SK-N-SH (cell line): Measurements from ENCODE around the gene INPP5A. TPM values are rescaled to one million over a fixed set of nuclear protein-coding genes. Genes with fewer than 3 reads are reported as not detected.

Source experiments
- CTCF ChIA-PET: fragments of 300-600, 350-600 bp; formaldehyde crosslinking; extraction: SDS; loops from one replicate; lab custom pipeline; 2021; lab: Yijun Ruan, JAX
- POLR2A ChIA-PET: fragments of 350-600 bp; sonication (Branson Sonifier 250); formaldehyde crosslinking; extraction: SDS; loops from one replicate; lab custom pipeline; 2020; ENCODE audit warnings: antibody characterized with exemption, inconsistent platforms; lab: Yijun Ruan, JAX
- DNase-seq: peaks from one replicate; pipeline ENCODE4 v3.0.0; 2012
- H2AFZ ChIP-seq: fragments of 200-600 bp; sonication (generic); 2 replicates; pipeline ENCODE4 v1.8.1; 2016; ENCODE audit warnings: antibody characterized with exemption, mild to moderate bottlenecking, low read depth
- H3F3A ChIP-seq: fragments of 200-600 bp; sonication (generic); replicated peaks from 2 replicates; pipeline ENCODE3; 2016; ENCODE audit warnings: antibody characterized with exemption, mild to moderate bottlenecking; ENCODE audit not compliant: insufficient read depth
- H3K27ac ChIP-seq, 2 experiments: fragments of 200-500 bp in 1 of 2; fragments of 200-600 bp in 1 of 2; sonication (Bioruptor generic) in 1 of 2; sonication (generic), shearing (Covaris generic) in 1 of 2; 2 replicates each; pipeline versions ENCODE4 v1.5.1 to v1.6.1; 2014 to 2016; ENCODE audit warnings: low read depth in 2 of 2, inconsistent platforms in 1 of 2, low read length in 1 of 2, mild to moderate bottlenecking in 1 of 2, mixed read lengths in 1 of 2
- H3K27me3 ChIP-seq: fragments of 200-600 bp; sonication (generic), shearing (Covaris generic); 2 replicates; pipeline ENCODE4 v1.6.1; 2016; ENCODE audit warnings: mixed run types; ENCODE audit not compliant: insufficient read depth
- H3K36me3 ChIP-seq, 2 experiments: fragments of 200-500 bp in 1 of 2; fragments of 200-600 bp in 1 of 2; sonication (Bioruptor generic) in 1 of 2; sonication (generic) in 1 of 2; replicated peaks in 1 of 2; 2 replicates each; pipeline versions ENCODE3 to v1.5.1; 2014 to 2016; ENCODE audit warnings: low read length in 1 of 2, mild to moderate bottlenecking in 1 of 2; ENCODE audit not compliant: insufficient read depth in 2 of 2, control insufficient read depth in 1 of 2
- H3K4me1 ChIP-seq, 2 experiments: fragments of 200-500 bp in 1 of 2; fragments of 200-600 bp in 1 of 2; sonication (Bioruptor generic) in 1 of 2; sonication (generic), shearing (Covaris generic) in 1 of 2; 2 replicates each; pipeline versions ENCODE4 v1.5.1 to v1.6.1; 2014 to 2016; ENCODE audit warnings: low read depth in 1 of 2, low read length in 1 of 2, mixed run types in 1 of 2; ENCODE audit not compliant: insufficient read depth in 2 of 2, control insufficient read depth in 1 of 2
- H3K4me2 ChIP-seq: fragments of 200-600 bp; sonication (generic), shearing (Covaris generic); 2 replicates; pipeline ENCODE4 v1.6.1; 2017; ENCODE audit warnings: mixed run types
- H3K4me3 ChIP-seq, 2 experiments: fragments of 200-500 bp in 1 of 2; fragments of 200-600 bp in 1 of 2; sonication (Bioruptor generic) in 1 of 2; sonication (generic), shearing (Covaris generic) in 1 of 2; 2 replicates each; pipeline versions ENCODE4 v1.5.1 to v1.8.1; 2014 to 2016; ENCODE audit warnings: low read depth in 2 of 2, inconsistent platforms in 1 of 2, low read length in 1 of 2, mild to moderate bottlenecking in 1 of 2, mixed read lengths in 1 of 2, moderate library complexity in 1 of 2
- H3K79me2 ChIP-seq: fragments of 200-600 bp; sonication (generic); 2 replicates; pipeline ENCODE4 v1.8.1; 2017; ENCODE audit warnings: mild to moderate bottlenecking; ENCODE audit not compliant: insufficient read depth
- H3K9ac ChIP-seq: fragments of 200-600 bp; sonication (generic); 2 replicates; pipeline ENCODE4 v1.6.1; 2017; ENCODE audit warnings: mixed run types
- H3K9me2 ChIP-seq: fragments of 200-600 bp; sonication (generic); 2 replicates; pipeline ENCODE4 v1.6.1; 2017; ENCODE audit warnings: mixed run types
- H3K9me3 ChIP-seq: fragments of 200-600 bp; sonication (generic); 2 replicates; pipeline ENCODE4 v1.6.1; 2017; ENCODE audit warnings: mixed run types, mild to moderate bottlenecking, moderate library complexity
- H4K20me1 ChIP-seq: fragments of 200-600 bp; sonication (generic); 2 replicates; pipeline ENCODE4 v1.6.1; 2017; ENCODE audit warnings: mild to moderate bottlenecking, mixed run types; ENCODE audit not compliant: insufficient read depth
- CHD2 ChIP-seq: fragments of 150-350 bp; IDR thresholded peaks from 2 replicates; pipeline ENCODE4 v1.6.1; 2018; ENCODE audit warnings: low read length; ENCODE audit not compliant: partially characterized antibody
- GABPA ChIP-seq: IDR thresholded peaks from 2 replicates; pipeline ENCODE4 v1.4.0; 2012; ENCODE audit warnings: low read depth, mild to moderate bottlenecking
- IRF3 ChIP-seq: fragments of 150-350 bp; IDR thresholded peaks from 2 replicates; pipeline ENCODE4 v1.6.1; 2016; ENCODE audit warnings: mild to moderate bottlenecking, low read depth, low read length
- JUND ChIP-seq: IDR thresholded peaks from 2 replicates; pipeline ENCODE4 v1.4.0; 2012
- MEF2A ChIP-seq: IDR thresholded peaks from 2 replicates; pipeline ENCODE4 v1.4.0; 2012; ENCODE audit warnings: low read depth, borderline replicate concordance
- NFIC ChIP-seq: IDR thresholded peaks from 2 replicates; pipeline ENCODE4 v1.4.0; 2012; ENCODE audit warnings: borderline replicate concordance
- PBX3 ChIP-seq: IDR thresholded peaks from 2 replicates; pipeline ENCODE4; 2012
- POLR2AphosphoS5 ChIP-seq: IDR thresholded peaks from 2 replicates; pipeline ENCODE4 v1.6.1; 2012; ENCODE audit warnings: low read depth, low read length
- SMC3 ChIP-seq: IDR thresholded peaks from 2 replicates; pipeline ENCODE4 v1.6.1; 2012; ENCODE audit warnings: low read depth, low read length, improper control_type of control experiment
- USF1 ChIP-seq: IDR thresholded peaks from 2 replicates; pipeline ENCODE4 v1.4.0; 2012; ENCODE audit warnings: low read depth, borderline replicate concordance
- YY1 ChIP-seq: IDR thresholded peaks from 2 replicates; pipeline ENCODE4 v1.4.0; 2012; ENCODE audit warnings: low read depth, mild to moderate bottlenecking
- WGBS: methylation state at CpG from one replicate; pipeline ENCODE4 v1.1.6; 2017; ENCODE audit warnings: low lambda C conversion rate; 5-methylcytosine and 5-hydroxymethylcytosine counted together
- polyA plus RNA-seq, 3 experiments: library from polyadenylated mRNA; depleted of rRNA; stranded (reverse); fragments of >200 nt; gene quantifications; 2 replicates each; pipeline ENCODE4 v1.2.3, GENCODE V29; 2012

Gene INPP5A
- polyA plus RNA-seq, 1 of the 3 experiments (the other 2 are of a cell fraction), result 12.0 TPM

- CTCF ChIA-PET, result no interaction called here
Observed at GRCh38 chr10:132826524-132827422, 289.2 kb downstream of the INPP5A start.

GRCh38 chr10:132827423-132827789, 289.8 kb downstream of the INPP5A start:
- Histone ChIP-seq H3K9ac (no peak overlapping the region), H4K20me1 (no peaks in the 10 kb centered on the region), H3K79me2 (no peaks in the 10 kb centered on the region), H3K36me3 (no peaks in the 10 kb centered on the region), H3K27ac (no peak overlapping the region), H3K4me1 (no peaks in the 10 kb centered on the region; a peak in 1 of 4 replicates), H3K4me3 (no peak overlapping the region), H3K9me3 (no peaks in the 10 kb centered on the region), H3K9me2 (no peaks in the 10 kb centered on the region)
- CTCF ChIA-PET, result no interaction called here
- no peak for DNase-seq
- 48% methylated on average over 7 of the region's 13 CpGs for WGBS
- TF ChIP-seq POLR2AphosphoS5 (no peak), MEF2A (no peak), PBX3 (no peak), SMC3 (no peak), IRF3 (no peak), CHD2 (no peak), NFIC (no peak), GABPA (no peak)
- TF ChIP-seq, all 33 proteins: peak for 0
- POLR2A ChIA-PET, result no interaction called here
- no peak overlapping the region for H2AFZ ChIP-seq
- no peak overlapping the region for H3K4me2 ChIP-seq
- H3K27me3 ChIP-seq, result no peaks in the 10 kb centered on the region; the same call in 1 of the 2 replicates
- H3F3A ChIP-seq, result peaks cover 4% of the 10 kb centered on the region

More at GRCh38 chr10:132826524-132827422, 289.2 kb downstream of the INPP5A start:
- H3K9me2 ChIP-seq, result no peaks in the 10 kb centered on the region
- peaks cover 4% of the 10 kb centered on the region for H3F3A ChIP-seq
- POLR2A ChIA-PET, result no interaction called here
- H3K36me3 ChIP-seq, result no peaks in the 10 kb centered on the region
- 69% methylated on average over 25 of the region's 36 CpGs for WGBS
- no peak overlapping the region for H2AFZ ChIP-seq
- H4K20me1 ChIP-seq, result no peaks in the 10 kb centered on the region
- no peaks in the 10 kb centered on the region for H3K9me3 ChIP-seq
- H3K4me2 ChIP-seq, result no peak overlapping the region
- no peaks in the 10 kb centered on the region; the same call in 1 of the 2 replicates for H3K27me3 ChIP-seq
- no peak overlapping the region for H3K9ac ChIP-seq
- DNase-seq, result no peak
- TF ChIP-seq YY1 (no peak), USF1 (no peak), JUND (no peak), MEF2A (no peak)
- H3K27ac ChIP-seq, result no peak overlapping the region
- no peaks in the 10 kb centered on the region for H3K79me2 ChIP-seq
- H3K4me1 ChIP-seq, result no peaks in the 10 kb centered on the region; a peak in 1 of 4 replicates
- no peak overlapping the region for H3K4me3 ChIP-seq
